Brain microvascular endothelial cell (primary cell): ENCODE data around the gene MDM1.
A peak's percentile ranks its signal among the peaks of the same experiment; 100 is the strongest.

Experiments used
- DNase-seq: peaks from one replicate; pipeline ENCODE4 v3.0.0-alpha.2; 2020
- H3K27ac ChIP-seq: fragments of 250-450 bp; sonication (Bioruptor Pico); 2 replicates; pipeline ENCODE4 v1.5.1; 2020; ENCODE audit warnings: mild to moderate bottlenecking, moderate library complexity
- H3K27me3 ChIP-seq: fragments of 250-450 bp; sonication (Bioruptor Pico); replicated peaks from 2 replicates; pipeline ENCODE4 v1.5.1; 2020; ENCODE audit warnings: mild to moderate bottlenecking
- H3K36me3 ChIP-seq: fragments of 250-450 bp; sonication (Bioruptor Pico); replicated peaks from 2 replicates; pipeline ENCODE4 v1.5.1; 2020; ENCODE audit warnings: mild to moderate bottlenecking
- H3K4me3 ChIP-seq: 2 replicates; pipeline ENCODE4 v1.5.1; 2011; ENCODE audit warnings: low read depth, mild to moderate bottlenecking, control low read depth, low read length, moderate library complexity
- CTCF ChIP-seq: IDR thresholded peaks from 2 replicates; pipeline ENCODE4 v1.5.1; 2011; ENCODE audit warnings: low read depth, mild to moderate bottlenecking, moderate library complexity, low read length, control low read depth, inconsistent platforms; ENCODE audit errors: missing control alignments
- in situ Hi-C: cut with HindIII; loops from 2 replicates; pipeline ENCODE4 v1.10.0; 2017; ENCODE audit warnings: low sequenced_read_pairs, low pct_ligation_motif_present

Gene MDM1

DNA sequence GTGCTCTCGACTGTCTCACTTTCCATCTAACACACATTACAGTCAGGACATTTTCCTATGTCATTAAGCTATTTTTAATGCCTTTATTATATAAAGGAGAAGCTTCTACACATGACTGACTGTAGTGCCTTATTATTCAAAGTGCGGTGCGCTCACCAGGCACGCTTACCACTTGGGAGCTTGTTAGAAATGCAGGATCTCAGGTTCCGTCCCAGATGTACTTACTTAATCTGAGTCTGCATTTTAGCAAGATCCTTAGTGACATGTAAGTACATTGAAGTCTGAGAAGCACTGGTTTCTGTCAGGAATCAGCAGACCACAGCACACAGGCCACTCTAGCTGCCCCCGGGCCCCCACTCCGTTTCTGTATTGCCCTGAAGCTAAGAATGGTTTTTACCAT is 44.7 kb upstream of the MDM1 start:
- no peaks in the 10 kb centered on the region for H3K27me3 ChIP-seq
- TF ChIP-seq CTCF: no peak
- no peak overlapping the region for H3K27ac ChIP-seq
- no peak overlapping the region for H3K4me3 ChIP-seq
- no peak for DNase-seq
- H3K36me3 ChIP-seq: no peaks in the 10 kb centered on the region
- in situ Hi-C loops: no loop called here

- peak; percentile 11 for DNase-seq
- TF ChIP-seq CTCF: no peak
- H3K27ac ChIP-seq: no peak overlapping the region
- no peak overlapping the region for H3K4me3 ChIP-seq
- H3K36me3 ChIP-seq: no peaks in the 10 kb centered on the region
- H3K27me3 ChIP-seq: no peaks in the 10 kb centered on the region
- in situ Hi-C loops: no loop called here
These were observed 43.9 kb upstream of the MDM1 start for GRCh38 chr12:68375756-68376695.

DNA sequence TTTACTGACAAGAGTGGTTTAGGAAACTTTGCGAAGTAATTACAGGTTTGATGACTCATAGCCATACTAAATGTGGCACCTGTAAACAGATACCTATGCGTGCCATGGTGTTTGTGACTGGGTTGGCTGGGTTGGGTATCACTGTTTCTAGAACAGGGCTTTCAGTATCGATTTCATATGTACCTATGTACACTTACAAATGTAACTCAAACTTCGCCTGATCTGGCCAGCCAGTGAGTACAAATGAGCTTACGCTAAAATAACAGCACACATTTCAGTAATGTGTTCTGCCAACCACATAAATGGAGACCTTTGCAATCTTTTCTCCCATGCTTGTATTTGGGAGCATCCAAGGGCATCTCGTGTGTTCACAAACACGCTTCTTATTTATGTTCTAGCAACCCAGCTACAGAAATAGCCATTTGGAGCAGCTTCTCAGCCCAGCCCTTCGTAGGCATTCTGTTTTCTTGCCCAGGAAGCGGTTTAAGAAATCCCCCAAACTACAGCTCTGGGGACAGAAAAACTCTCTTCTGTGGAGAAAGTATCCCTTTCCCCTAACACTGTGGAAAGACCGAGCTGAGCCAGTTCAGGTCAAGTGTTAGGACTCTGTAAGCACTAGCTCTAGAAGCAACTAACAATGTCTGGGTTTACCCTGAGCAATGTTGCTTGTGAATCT is 42.3 kb upstream of the MDM1 start:
- Histone ChIP-seq H3K27ac (no peak overlapping the region), H3K27me3 (no peaks in the 10 kb centered on the region), H3K36me3 (no peaks in the 10 kb centered on the region), H3K4me3 (no peak overlapping the region)
- DNase-seq: no peak
- TF ChIP-seq CTCF: no peak
- in situ Hi-C loops: no loop called here

GRCh38 chr12:68370667-68371066 is 38.5 kb upstream of the MDM1 start:
- H3K27me3 ChIP-seq: no peaks in the 10 kb centered on the region
- no peak overlapping the region for H3K4me3 ChIP-seq
- H3K27ac ChIP-seq: no peak overlapping the region
- no peak for DNase-seq
- no peak for TF ChIP-seq CTCF
- H3K36me3 ChIP-seq: no peaks in the 10 kb centered on the region
- in situ Hi-C loops: no loop called here

DNA sequence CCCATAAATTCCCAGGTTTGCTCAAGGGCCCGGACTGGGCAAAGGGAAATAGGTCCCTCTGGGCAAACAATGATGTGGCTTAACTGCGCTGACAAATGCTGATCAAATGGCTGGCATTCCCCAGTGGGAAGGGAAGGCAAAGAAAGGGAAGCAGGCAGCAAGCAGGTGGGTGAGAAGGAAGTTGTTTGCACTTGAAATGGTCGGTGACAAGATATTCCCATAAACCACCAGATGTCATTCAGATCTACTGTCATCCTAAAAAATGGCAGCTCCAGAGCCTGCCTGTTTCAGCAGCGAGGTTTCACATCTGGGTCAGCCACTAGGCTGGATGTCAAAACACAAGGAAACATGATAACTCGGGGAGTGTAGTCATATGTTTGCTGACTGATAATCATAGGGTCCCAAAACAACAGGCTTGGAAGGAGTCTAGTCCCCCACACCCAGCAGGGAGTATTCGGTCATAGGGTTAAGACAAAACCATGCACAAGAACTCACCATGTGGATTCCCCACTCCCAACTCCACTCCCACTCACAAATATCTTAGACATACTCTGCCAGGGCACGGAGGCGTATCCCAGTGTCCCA is 37.9 kb upstream of the MDM1 start:
- Histone ChIP-seq H3K27ac (no peak overlapping the region), H3K4me3 (no peak overlapping the region), H3K27me3 (no peaks in the 10 kb centered on the region), H3K36me3 (no peaks in the 10 kb centered on the region)
- no peak for TF ChIP-seq CTCF
- in situ Hi-C loops: no loop called here
- DNase-seq: no peak
